GM12875 (cell line): Measurements from ENCODE around the gene WDR37.
"Not testable (repeated sequence)": the region's sequence is repeated elsewhere in the genome, so short reads cannot be mapped to it uniquely, and the experiment has no call there.

ENCODE experiments used
- H3K4me3 ChIP-seq: one replicate; pipeline ENCODE4 v1.5.1; 2011; ENCODE audit warnings: low read depth, low read length, control low read depth
- TF ChIP-seq, protein P1 (sequence below): IDR thresholded peaks from 2 replicates; pipeline ENCODE4 v1.5.1; 2011; ENCODE audit warnings: low read depth, mild to moderate bottlenecking, control low read depth, inconsistent platforms, low read length, moderate library complexity, borderline replicate concordance; ENCODE audit not compliant: insufficient read depth

Gene WDR37

DNA sequence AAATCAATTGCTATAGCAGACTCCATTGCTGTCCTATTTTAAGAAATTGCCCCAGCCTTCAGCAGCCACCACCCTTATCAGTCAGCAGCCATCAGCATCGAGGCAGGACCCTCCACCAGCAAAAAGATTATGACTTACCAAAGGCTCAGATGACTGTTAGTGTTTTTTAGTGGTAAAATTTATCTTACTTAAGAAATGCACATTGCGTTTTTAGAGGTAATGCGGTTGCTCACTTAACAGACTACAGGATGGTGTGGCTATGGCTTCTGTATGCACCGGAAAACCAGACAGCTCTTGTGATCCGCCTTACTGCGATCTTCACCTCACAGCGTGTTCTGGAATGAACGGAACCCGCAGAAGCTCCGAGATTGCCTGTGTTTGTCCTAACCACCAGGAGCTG lies 58.1 kb downstream of the WDR37 start:
- TF ChIP-seq, protein P1, sequence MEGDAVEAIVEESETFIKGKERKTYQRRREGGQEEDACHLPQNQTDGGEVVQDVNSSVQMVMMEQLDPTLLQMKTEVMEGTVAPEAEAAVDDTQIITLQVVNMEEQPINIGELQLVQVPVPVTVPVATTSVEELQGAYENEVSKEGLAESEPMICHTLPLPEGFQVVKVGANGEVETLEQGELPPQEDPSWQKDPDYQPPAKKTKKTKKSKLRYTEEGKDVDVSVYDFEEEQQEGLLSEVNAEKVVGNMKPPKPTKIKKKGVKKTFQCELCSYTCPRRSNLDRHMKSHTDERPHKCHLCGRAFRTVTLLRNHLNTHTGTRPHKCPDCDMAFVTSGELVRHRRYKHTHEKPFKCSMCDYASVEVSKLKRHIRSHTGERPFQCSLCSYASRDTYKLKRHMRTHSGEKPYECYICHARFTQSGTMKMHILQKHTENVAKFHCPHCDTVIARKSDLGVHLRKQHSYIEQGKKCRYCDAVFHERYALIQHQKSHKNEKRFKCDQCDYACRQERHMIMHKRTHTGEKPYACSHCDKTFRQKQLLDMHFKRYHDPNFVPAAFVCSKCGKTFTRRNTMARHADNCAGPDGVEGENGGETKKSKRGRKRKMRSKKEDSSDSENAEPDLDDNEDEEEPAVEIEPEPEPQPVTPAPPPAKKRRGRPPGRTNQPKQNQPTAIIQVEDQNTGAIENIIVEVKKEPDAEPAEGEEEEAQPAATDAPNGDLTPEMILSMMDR: no peak
- H3K4me3 ChIP-seq: no peak overlapping the region

DNA sequence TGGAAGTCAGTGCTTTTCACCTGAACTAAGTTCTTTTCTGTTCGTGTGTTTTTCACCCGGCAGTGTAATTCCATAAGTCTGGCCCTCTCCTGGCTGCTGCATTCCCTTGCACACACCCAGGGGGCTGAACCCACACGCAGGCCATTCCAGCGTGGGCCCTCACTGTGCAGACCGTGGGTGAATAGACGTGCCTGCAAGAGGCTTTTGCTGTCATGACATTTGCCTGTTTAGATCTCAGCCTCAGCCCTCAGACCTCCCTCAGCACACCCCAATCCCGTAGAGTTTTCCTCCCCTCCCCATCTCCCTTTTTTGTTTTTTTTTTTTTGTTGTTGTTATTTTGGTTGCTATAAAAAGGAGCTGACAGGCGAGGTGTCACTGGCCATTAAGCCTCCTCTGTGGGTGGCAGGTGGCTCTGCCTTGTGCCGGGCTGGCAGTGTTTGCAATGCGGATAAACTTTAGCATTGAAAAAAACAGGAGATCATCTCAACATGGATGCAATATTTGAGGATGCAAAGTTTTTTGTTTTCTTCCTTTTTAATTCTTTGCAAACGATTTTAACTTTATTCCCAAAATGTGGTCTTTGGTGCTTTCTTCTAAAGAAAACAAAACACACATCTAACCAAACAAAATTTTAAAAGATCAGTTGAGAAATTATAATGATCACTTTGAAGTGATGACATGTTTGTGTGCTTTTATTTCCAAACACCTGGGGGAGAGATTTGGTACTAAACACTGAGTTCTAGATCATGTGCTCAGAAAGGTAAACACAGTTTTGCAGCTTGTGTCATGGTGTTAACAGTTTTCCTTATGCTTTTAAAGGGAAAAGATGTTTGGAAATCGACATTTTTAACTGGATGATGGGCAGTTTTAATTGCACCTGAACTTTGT lies 58.8 kb downstream of the WDR37 start:
- TF ChIP-seq, protein P1: no peak
- no peak overlapping the region for H3K4me3 ChIP-seq

DNA sequence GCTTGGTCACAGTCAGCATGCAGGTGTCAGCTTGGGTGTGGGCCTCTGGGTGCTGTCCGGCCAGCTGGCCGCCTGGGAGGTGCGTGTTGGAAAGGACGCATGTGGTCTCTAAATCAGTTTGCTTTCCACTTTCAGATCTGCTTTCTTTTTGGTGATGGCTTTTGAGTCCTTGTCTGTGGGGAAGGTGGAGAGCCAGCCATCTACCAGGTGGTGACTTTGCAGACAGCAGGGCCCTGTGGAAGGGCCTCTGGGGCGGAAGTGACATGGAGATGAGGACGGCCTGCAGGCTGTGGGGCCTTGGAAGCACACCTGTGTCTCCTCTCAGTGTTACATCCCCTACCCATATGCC lies 59.4 kb downstream of the WDR37 start:
- TF ChIP-seq, protein P1: no peak
- H3K4me3 ChIP-seq: no peak overlapping the region

DNA sequence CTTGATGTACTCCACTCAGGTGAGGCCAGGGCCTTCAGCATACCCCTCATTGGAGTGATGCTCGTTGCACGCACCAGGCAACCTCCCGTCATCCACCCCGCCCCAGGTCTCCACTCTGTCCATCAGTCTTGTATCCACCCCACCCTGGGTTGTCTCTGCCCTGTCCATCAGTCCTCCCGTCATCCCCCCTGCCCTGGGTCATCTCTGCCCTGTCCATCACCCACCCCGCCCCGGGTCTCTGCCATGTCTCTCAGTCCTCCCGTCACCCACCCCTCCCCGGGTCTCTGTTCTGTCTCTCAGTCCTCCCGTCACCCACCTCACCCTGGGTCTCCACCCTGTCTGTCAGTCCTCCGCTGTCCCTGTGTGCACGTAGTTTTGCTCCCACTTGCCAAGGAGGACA lies 59.9 kb downstream of the WDR37 start:
- TF ChIP-seq, protein P1: no peak
- no peak overlapping the region for H3K4me3 ChIP-seq

DNA sequence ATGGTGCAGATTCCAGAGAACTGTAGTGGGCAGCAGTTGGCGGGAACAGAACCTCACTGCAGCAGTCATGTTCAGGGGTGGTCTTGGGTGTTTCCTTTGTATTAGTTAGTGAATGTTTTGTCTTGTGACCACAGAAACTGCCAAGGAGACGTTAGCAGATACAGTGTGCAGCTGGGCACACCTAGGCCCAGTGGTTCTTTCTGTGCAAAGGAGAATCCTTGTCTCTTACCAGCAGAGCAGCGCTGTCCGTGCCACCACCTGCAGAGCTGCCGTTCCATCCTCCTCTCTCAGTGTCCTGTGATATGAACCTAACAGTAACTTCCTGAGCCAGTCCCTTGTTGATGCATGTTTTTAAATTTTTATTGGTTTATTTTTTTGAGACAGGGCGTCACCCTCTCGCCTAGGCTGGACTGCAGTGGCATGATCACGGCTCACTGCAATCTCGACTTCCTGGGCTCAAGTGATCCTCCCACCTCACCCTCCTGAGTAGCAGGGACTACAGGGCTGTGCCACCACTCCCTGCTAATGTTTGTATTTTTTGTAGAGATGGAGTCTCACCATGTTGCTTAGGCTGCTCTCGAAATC lies 60.6 kb downstream of the WDR37 start:
- TF ChIP-seq, protein P1: no peak
- no peak overlapping the region for H3K4me3 ChIP-seq

DNA sequence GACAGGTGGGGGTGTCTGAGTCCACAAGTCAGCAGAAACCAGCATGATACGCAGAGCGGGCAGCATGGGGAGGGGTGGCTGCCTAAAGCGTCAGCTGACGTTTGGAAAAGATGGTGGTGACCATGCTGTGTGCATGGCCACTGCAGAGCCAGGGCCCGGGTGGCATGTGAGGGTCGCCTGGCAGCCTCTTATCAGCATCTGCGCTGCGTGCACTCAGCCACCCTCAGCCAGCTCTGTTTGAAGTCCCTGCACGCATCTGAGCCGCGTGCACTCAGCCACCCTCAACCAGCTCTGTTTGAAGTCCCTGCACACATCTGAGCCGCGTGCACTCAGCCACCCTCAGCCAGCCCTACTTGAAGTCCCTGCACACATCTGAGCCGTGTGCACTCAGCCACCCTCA lies 61.5 kb downstream of the WDR37 start:
- TF ChIP-seq, protein P1: no peak

DNA sequence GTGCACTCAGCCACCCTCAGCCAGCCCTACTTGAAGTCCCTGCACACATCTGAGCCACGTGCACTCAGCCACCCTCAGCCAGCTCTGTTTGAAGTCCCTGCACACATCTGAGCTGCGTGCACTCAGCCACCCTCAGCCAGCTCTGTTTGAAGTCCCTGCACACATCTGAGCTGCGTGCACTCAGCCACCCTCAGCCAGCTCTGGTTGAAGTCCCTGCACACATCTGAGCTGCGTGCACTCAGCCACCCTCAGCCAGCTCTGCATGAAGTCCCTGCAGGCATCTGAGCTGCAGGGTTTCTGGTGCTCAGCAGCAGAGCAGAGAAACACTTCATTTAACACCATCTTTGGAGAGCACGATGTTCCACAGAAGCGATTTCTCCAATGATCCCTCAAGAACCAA lies 62.1 kb downstream of the WDR37 start:
- H3K4me3 ChIP-seq: not testable (repeated sequence)

More for the DNA sequence above, 61.5 kb downstream of the WDR37 start:
- H3K4me3 ChIP-seq: no peak overlapping the region
